ENCODE data around the gene TFCP2L1. TPM values are rescaled to one million over a fixed set of nuclear protein-coding genes. Genes with fewer than 3 reads are reported as not detected.

Gene TFCP2L1
- total RNA-seq, 2 donors from 2014 or later, result 11.5 to 25.7 TPM

GRCh38 chr2:121245120-121245820 is 39.7 kb downstream of the TFCP2L1 start:
- TF ChIP-seq POLR2A (IDR thresholded peaks at IDR 0.05), result no peak
- TF ChIP-seq, protein P1, sequence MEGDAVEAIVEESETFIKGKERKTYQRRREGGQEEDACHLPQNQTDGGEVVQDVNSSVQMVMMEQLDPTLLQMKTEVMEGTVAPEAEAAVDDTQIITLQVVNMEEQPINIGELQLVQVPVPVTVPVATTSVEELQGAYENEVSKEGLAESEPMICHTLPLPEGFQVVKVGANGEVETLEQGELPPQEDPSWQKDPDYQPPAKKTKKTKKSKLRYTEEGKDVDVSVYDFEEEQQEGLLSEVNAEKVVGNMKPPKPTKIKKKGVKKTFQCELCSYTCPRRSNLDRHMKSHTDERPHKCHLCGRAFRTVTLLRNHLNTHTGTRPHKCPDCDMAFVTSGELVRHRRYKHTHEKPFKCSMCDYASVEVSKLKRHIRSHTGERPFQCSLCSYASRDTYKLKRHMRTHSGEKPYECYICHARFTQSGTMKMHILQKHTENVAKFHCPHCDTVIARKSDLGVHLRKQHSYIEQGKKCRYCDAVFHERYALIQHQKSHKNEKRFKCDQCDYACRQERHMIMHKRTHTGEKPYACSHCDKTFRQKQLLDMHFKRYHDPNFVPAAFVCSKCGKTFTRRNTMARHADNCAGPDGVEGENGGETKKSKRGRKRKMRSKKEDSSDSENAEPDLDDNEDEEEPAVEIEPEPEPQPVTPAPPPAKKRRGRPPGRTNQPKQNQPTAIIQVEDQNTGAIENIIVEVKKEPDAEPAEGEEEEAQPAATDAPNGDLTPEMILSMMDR (IDR thresholded peaks at IDR 0.05), result no peak
- TF ChIP-seq POLR2AphosphoS5 (IDR thresholded peaks at IDR 0.05), result no peak
- no peak overlapping the region for H3K4me3 ChIP-seq
- 90% methylated on average over 13 of the region's 13 CpGs for WGBS
- no peaks in the 10 kb centered on the region for H3K4me1 ChIP-seq (replicated peaks)
- H3K9me3 ChIP-seq, result no peaks in the 10 kb centered on the region
- no peaks in the 10 kb centered on the region for H3K27me3 ChIP-seq (replicated peaks; ENCODE audit: insufficient read depth)
- H3K36me3 ChIP-seq, result no peaks in the 10 kb centered on the region
- intact Hi-C loops (cut with DNase I), result no loop called here
- H3K27ac ChIP-seq, result no peak overlapping the region
- no peak for DNase-seq (ENCODE audit: low spot score)

DNA sequence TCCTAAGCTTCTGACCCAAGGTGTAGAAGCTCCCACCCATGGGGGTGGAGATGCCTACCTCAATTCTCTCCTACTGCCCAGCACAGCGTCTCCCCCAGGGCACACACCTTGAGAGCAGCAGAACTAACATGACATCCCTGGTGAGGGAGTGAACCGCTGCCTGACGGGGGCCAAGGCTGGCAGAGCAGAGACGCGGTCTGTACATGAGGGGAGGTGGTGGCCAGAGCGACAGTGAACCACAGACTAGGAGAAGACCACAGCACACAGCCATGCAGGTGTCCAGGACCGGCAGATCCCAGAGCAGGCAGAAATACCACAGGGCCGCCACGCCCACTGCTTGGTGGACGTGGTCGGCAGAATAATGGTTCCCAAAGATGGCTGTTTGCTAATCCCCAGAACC is 40.4 kb downstream of the TFCP2L1 start:
- Histone ChIP-seq H3K36me3 (no peaks in the 10 kb centered on the region), H3K27me3 (replicated peaks; ENCODE audit: insufficient read depth) (no peaks in the 10 kb centered on the region), H3K27ac (no peak overlapping the region), H3K4me3 (no peak overlapping the region), H3K9me3 (no peaks in the 10 kb centered on the region), H3K4me1 (replicated peaks) (no peaks in the 10 kb centered on the region)
- intact Hi-C loops (cut with DNase I), result no loop called here
- 91% methylated on average over 11 of the region's 11 CpGs for WGBS
- TF ChIP-seq POLR2AphosphoS5 (IDR thresholded peaks at IDR 0.05) (no peak), POLR2A (IDR thresholded peaks at IDR 0.05) (no peak)
- TF ChIP-seq, protein P1 (IDR thresholded peaks at IDR 0.05), result no peak
- DNase-seq (ENCODE audit: low spot score), result no peak

DNA sequence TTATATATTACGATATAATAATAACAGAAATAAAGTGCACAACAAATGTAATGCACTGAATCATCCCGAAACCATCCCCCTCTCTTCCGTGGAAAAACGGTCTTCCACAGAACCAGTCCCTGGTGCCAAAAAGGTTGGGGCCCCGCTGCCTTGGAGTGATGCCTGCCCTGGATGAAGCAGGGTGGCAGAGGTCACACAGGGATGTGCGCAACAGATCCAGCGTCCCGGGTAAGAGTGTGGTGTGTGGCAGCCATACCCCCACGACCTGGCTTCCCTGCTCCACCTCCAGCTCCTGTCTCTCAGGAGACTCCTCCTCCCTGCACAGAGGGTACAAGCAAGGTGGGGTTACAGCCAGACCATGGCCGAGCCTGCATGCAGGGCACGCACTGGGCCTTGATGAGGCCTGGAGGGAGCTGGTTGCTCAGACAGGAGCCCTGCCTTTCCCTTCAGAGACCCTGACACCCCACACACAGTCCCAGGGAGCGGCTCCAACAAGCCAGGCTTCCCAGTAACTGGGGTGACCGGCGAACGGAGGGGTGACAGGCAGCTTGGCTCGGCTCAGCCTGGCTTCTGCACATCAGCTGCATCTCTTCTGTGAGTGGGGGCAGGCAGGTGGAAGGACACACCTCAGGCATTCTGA is 41.1 kb downstream of the TFCP2L1 start:
- intact Hi-C loops (cut with DNase I), result no loop called here
- H3K9me3 ChIP-seq, result no peaks in the 10 kb centered on the region
- no peak for DNase-seq (ENCODE audit: low spot score)
- no peaks in the 10 kb centered on the region for H3K4me1 ChIP-seq (replicated peaks)
- no peak overlapping the region for H3K4me3 ChIP-seq
- TF ChIP-seq POLR2AphosphoS5 (IDR thresholded peaks at IDR 0.05), result no peak
- TF ChIP-seq POLR2A (IDR thresholded peaks at IDR 0.05), result no peak
- TF ChIP-seq, protein P1 (IDR thresholded peaks at IDR 0.05), result no peak
- H3K36me3 ChIP-seq, result no peaks in the 10 kb centered on the region
- no peaks in the 10 kb centered on the region for H3K27me3 ChIP-seq (replicated peaks; ENCODE audit: insufficient read depth)
- H3K27ac ChIP-seq, result no peak overlapping the region
- WGBS, result 87% methylated on average over 16 of the region's 16 CpGs

DNA sequence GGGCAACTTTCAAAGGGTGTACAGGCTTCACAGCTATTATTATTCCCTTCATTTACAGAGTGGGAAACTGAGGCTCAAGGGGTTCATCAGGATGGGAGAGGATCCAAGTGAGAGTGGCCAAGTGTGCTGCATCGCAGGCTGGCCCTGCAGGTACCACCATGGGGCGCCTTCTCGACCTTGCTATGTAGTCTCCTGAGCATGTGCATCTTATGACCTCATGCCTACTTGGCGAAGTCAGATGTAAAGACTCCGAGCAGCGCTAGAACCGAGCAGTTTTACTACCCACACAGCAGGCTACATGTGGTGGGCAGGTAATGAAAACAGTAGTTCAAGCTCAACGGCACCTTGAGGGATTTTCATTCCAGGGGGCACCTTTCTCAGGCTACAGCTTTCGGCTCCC is 42.0 kb downstream of the TFCP2L1 start:
- no peak for DNase-seq (ENCODE audit: low spot score)
- H3K36me3 ChIP-seq, result no peaks in the 10 kb centered on the region

More for the DNA sequence above, 42.0 kb downstream of the TFCP2L1 start:
- H3K4me1 ChIP-seq (replicated peaks), result no peaks in the 10 kb centered on the region
- no peaks in the 10 kb centered on the region for H3K27me3 ChIP-seq (replicated peaks; ENCODE audit: insufficient read depth)
- no peak overlapping the region for H3K27ac ChIP-seq
- intact Hi-C loops (cut with DNase I), result no loop called here
- TF ChIP-seq POLR2A (IDR thresholded peaks at IDR 0.05), result no peak
- no peak for TF ChIP-seq POLR2AphosphoS5 (IDR thresholded peaks at IDR 0.05)
- TF ChIP-seq, protein P1 (IDR thresholded peaks at IDR 0.05), result no peak
- no peaks in the 10 kb centered on the region for H3K9me3 ChIP-seq
- WGBS, result 89% methylated on average over 9 of the region's 9 CpGs
- H3K4me3 ChIP-seq, result no peak overlapping the region
